Superior temporal gyrus (tissue), 1 donor: ENCODE measurements around the gene TOM1L1.

Source experiments
- DNase-seq: peaks from one replicate; pipeline ENCODE4 v3.0.0-alpha.2; 2016; ENCODE audit errors: extremely low spot score

TOM1L1 gene

GRCh38 chr17:54892360-54892759 is 8.3 kb upstream of the TOM1L1 start:
- DNase-seq: no peak

- DNase-seq: no peak
Observed at GRCh38 chr17:54898576-54898975, 2.1 kb upstream of the TOM1L1 start.

DNA sequence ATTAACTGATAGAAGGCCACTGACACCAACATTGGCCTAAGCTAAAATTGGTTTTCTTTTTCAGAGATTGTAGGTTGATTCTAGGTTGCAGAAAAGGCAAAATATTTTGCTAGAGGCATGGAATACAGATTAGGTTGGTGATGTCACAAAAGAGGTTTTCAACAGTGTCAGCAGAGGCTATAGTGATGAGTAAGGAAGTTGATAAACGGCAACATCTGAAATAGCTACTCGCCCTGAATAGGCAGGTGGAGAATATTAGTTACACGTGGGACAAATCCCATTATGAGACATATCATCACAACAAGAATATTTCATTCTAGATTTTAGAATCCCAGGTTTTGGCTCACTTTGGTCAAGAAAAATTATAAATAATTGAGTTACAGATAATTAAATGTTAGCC is 1.5 kb upstream of the TOM1L1 start:
- DNase-seq: no peak

GRCh38 chr17:54899721-54900456 is 763 bp upstream of the TOM1L1 start:
- no peak for DNase-seq

DNA sequence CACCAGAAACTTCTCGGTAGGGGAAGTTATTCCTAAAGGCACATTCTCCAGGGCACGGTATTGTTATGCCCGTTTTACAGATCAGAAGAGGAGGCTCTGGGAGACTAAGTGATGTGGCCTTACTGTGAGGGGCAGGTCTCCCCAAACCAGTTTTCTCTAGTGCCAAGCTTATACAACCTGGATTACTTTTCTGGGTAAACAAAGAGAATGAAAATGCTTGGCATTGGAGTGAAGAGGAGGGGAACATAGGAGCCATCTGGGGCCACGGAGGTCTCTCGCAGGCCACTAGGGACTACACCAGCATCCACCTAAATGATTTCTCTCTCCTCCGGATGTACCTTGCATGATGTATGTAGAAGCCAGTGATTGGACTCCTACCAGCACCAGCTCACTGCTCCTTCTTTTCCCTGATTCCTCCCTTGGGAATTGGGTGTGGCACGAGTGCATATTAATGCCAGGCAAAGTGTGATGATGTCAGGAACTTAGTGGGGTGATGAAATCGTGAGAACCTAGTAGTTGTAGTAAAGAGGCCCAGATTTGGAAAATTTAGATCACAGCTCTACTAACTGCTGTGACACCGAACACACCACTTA is 674 bp downstream of the TOM1L1 start:
- DNase-seq: no peak

DNA sequence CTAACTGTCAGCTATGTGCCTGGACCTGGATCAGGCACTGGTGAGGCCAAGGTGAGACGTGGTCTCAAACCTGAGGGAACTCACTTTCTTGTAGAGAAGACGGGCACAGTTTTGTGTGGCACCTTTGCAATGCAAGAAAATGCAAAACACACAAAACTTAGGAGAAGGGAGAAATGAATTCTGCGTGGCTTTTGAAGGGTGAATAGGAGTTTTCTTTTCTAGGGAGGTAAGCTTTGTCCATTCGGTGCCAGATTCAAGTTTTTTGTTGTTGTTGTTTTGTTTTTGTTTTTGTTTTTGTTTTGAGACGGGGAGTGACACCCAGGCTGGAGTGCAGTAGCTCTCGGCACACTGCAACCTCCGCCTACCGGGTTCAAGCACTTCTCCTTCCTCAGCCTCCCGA is 1.4 kb downstream of the TOM1L1 start:
- DNase-seq: no peak

DNA sequence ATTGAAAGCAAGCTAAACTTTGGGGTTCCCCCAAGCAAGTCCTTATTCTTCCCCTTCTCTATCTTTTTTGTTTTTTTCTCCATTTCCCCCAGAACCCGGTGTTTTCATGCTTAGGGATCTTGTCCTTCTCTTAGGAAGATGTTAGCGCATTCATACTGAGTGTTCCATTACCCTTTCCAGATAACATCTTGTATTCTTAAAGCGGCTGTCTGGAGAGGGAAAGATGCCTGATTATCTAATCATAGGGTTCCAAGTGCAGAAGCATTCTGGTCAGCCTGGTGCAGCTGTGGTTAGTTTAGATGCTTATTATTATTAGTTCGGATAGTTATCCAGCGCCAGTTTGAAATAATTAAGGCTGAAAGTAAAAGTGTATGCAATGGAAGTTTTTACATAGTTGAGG is 2.0 kb downstream of the TOM1L1 start:
- DNase-seq: no peak

DNA sequence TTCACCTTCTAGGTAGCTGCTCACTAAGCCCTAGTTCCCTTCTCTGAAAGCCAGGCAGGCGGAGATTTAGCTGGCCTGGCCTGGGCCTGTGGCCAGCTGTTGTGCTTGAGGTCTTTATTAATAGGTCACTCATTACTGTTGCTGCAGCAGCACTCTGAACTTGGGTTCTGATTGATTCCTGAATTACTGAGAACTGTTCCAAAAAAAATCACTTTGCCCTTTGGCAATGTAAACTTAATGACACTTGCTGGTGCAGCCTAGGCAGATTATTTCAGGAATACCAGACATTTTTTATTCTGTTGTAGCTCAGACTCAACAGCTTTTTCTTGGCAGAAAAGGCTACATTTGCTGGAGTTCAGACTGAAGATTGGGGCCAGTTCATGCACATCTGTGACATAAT is 2.7 kb downstream of the TOM1L1 start:
- DNase-seq: no peak

DNA sequence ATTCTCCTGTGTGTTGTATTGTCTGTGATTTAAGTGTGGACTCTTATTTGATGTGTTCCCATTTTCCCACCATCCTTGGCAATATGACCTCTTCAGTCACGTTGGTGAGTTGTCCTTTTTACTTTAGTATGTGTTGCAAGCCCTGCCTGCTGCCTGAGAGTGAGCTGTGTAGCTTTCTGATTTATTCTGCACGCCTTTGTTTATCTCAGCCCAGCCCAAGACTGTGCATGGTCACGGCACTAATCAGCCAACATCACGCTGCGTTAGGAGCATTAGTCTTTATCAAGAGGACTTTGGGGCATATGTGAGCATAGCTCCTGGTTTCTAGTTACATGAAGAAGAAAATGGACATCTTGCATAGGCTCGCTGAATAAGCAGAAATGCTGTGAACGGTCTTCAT is 6.0 kb downstream of the TOM1L1 start:
- DNase-seq: no peak

DNA sequence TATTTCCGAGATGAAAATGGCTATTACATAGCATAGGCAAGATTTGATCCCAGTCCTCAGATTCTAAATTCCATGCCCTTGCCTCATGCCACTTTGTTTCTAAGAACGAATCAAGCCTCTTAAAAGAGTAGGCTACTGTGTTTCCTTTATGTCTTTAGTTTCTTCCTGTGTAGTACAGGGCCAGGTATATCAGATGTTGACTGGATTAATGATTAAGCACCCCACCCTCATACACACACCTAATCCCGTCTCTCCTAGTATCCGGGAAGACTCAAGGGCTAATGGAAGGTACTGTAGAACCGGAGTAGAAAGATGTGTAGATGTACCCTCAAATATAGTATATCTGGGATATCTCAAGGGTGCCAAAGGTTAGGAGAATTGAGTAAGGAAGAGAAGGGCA is 6.7 kb downstream of the TOM1L1 start:
- no peak for DNase-seq

- DNase-seq: no peak
Observed at GRCh38 chr17:54909766-54910165, 9.1 kb downstream of the TOM1L1 start.

DNA sequence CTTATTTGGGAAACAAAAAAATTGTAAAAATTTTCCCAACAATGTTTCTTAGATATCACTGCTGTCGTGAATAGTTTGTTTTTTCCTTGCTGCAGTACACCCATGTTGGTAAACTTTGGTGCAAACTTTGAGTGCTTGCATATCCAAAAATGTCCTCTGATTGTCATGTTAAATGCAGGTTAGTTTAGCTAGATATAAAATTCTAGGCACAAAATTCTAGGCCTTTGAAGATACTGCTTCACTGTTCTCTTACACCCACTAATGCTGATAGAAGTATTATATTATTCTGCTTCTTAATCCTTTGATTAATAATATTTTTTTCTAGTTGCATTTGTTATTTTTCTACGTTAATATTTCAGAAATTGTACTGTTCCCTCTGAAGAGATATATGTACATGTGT is 16.1 kb downstream of the TOM1L1 start:
- no peak for DNase-seq

- DNase-seq: no peak
Observed at GRCh38 chr17:54919425-54919824, 18.8 kb downstream of the TOM1L1 start.

DNA sequence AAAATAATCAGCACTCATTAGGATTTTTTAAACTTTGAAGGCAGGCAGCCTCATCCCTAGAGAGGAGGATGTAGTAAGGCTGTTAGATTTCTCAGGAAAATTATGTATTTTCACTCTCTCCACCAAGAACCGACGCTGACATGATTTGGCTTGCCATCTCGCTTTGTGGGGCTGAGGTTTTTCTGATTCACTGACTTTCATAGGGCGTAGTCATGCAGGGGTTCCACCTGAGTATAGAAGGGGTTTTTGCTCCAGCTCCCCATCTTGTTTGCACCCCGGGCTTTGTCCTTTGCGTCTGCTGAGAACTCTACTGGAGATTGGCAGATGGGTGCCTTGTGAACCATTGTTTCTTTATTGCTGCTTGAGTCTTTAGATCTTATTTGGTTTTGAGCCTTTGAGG is 20.2 kb downstream of the TOM1L1 start:
- DNase-seq: no peak

DNA sequence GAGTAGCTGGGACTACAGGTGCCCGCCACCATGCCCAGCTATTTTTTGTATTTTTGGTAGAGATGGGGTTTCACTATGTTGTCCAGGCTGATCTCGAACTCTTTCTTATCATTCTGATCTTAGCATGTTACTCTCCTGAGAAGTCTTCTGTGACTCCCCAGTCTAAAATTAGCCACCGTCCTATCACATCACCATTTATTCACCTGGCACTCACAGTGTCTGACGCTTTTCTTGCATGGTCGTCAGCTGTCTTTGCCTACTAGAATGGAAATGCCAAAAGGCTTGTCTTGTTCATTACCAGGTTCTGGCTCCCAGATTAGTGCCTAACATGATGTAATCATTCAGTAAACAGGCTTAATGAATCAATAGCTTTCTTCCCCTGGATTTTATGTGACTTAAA is 23.8 kb downstream of the TOM1L1 start:
- DNase-seq: no peak

DNA sequence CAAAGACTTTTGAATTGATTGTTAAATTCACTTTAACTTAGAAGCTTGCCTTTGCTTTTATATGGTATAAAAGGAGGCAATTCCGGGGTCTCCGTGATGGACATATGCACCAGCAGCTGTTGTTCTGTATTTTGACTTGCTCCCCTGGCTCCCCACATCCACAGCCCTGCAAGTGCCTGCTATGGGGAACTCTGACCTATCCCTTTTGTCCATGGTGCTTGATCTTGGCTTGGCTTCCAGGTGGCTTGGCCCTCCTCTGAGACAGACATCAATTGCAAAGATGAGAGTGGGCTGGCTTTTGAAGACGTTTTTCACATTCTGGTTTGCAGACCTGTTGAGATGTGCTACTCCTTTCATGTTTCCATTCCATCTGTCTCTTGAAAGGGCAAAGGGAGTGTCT is 26.9 kb downstream of the TOM1L1 start:
- DNase-seq: no peak

- no peak for DNase-seq
Observed at GRCh38 chr17:54932711-54933110, 32.1 kb downstream of the TOM1L1 start.

GRCh38 chr17:54933921-54934320 is 33.3 kb downstream of the TOM1L1 start:
- no peak for DNase-seq

- no peak for DNase-seq
Observed at GRCh38 chr17:54935471-54935870, 34.8 kb downstream of the TOM1L1 start.

DNA sequence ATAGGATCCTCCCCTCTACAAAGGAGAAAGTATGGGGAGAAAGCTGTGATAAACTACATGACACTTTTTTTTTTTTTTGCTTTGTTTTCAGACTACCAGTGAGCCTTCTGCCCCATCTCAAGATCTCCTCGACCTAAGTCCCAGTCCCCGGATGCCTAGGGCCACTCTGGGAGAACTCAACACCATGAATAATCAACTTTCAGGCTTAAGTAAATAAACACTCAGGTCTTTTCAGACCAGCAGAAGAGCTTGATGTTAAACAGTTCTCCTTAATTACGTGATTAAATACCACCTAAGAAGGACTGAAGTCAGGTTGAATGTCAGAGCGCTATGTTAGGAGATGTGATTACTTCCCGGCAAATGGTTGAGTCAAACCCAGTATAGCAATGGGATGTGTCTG is 36.4 kb downstream of the TOM1L1 start:
- no peak for DNase-seq

DNA sequence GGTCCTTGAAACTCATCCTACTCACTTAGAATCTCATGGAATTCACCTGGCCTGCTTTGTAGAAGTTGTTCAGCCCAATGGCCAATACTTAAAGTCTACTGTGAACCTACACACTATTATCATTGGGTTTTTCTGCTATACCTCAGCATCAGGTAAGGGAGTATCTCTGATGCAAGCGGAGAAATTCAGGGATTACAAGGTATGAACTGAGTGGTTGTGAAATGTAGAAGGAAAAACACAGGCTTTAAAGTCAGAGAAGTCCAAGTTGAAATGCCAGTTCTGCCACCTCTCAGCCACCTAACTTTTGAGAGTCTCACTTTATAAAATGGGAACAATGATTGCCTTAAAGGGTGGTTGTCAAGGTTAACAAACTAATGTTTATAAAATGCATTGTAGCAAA is 36.8 kb downstream of the TOM1L1 start:
- DNase-seq: no peak

- no peak for DNase-seq
Observed at GRCh38 chr17:54941285-54941684, 40.6 kb downstream of the TOM1L1 start.

DNA sequence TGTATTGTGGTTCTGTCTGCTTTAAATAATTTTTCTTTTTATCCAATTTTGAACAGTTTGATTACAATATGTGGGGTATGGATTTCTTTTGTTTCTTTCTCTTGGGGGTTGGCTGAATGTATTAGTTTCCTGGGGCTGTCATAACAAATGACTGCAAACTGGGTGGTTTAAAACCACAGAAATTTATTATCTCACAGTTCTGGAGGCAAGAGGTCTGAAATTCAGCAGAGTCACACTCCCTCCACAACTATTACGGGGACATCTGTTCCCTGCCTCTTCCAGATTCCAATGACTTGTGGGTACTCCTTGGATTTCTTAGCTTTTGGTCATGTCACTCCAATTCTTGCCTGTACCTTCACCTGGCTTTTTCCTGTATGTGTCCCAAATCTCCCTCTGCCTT is 44.1 kb downstream of the TOM1L1 start:
- DNase-seq: no peak

DNA sequence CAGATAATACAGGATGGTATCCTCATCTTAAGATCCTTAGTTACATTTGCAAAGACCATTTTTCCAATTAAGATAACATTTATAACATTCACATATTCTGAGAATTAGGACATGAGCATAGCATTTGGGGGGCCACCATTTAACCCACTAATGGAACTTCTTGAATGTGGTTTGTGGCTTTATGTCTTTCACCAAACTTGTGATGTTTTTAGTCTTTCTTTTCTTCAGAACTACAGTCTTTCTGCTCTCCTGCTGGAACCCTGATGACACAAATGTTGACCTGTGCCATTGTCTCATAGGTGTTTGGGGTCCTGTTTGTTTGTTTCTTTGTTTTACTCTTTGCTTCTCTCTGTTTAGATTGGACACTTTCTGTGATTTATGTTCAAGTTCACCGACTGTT is 44.6 kb downstream of the TOM1L1 start:
- no peak for DNase-seq
